HG03460 (cell line): ENCODE measurements around the gene PLLP.
"Not testable (repeated sequence)": the region's sequence is repeated elsewhere in the genome, so short reads cannot be mapped to it uniquely, and the experiment has no call there.

ENCODE experiments used
- ATAC-seq: cut with Tn5 transposase; IDR thresholded peaks from one replicate; pipeline ENCODE4 v1.9.1; 2021; ENCODE audit not compliant: unreplicated experiment

The PLLP gene

DNA sequence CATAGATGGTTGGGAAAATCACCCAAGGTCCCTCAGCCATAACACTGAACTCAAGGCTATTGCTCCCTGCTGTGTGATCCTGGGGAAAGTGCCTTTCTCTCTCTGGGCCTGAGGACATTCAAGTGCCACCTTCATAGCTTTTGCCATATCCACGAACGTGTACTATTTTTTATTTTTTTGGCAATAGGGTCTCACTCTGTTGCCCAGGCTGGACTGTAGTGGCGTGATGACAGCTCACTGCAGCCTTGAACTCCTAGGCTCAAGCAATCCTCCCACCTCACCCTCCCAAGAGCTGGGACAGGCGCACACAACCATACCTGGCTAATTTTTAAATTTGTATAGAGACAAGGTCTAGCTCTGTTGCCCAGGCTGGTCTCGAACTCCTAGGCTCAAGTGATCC, 10.6 kb downstream of the PLLP start:
- no peak for ATAC-seq

DNA sequence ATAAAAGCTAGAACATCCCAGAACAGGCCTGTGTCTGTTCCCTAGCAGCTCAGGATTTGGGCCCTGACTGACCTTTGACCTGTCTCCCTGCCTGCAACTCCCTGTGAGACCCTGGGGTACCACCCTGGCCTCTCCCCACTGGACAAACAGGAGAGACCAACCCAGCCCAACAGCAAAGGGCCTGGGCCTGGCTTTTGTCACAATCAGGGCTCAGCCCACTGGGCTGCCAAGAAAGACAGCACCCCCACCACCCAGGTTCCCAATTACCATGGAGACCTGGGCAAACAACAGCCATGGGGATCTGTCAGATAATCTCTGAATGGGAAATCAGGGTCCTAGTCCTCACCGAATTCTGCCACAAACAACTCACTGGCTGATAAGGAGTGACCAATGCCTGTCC, 11.1 kb downstream of the PLLP start:
- ATAC-seq = no peak

DNA sequence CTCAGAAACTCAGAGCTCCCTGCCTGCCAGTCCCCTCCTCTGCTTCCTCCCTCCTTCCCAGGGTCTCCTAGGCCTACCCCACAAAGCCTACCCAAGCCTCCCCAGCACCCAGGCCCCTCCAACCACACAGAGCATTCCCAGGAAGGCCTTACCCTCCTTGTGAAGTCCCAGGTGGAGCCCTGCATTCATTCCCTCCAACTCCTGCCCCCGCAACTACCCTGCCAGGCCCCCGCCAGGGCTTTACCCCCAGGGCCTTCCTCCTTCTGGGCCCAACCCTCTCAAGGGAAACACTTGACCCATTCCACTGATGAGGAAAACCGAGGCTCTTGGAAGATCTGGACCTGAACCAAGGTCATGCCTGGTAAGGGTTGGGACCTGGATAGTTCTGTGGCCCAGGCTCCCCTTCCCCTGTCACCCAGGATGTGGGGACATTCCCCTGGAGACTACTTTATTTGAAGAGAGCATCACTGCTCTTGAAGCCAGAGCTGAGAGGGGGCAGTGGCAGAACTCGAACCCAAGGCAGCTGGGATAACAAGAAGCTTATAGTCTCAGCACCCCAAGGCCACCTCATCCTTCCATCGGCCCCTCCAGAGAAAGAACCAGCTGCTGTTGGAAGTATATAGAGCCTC, 12.5 kb downstream of the PLLP start:
- no peak for ATAC-seq

DNA sequence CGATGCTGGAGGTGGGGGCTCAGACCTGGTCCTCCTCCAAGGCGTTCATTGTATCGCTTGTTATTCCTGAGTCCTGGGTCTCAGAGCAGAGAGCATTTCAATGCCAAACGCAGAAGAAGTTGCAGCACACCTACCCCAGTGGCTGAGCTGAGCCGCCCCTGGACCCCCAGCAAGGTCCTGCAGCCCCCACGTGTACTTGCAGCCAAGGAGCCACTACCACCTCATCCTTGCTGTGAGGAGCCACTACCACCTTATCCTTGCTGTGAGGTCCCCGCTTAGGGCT, 13.5 kb downstream of the PLLP start:
- ATAC-seq = no peak

DNA sequence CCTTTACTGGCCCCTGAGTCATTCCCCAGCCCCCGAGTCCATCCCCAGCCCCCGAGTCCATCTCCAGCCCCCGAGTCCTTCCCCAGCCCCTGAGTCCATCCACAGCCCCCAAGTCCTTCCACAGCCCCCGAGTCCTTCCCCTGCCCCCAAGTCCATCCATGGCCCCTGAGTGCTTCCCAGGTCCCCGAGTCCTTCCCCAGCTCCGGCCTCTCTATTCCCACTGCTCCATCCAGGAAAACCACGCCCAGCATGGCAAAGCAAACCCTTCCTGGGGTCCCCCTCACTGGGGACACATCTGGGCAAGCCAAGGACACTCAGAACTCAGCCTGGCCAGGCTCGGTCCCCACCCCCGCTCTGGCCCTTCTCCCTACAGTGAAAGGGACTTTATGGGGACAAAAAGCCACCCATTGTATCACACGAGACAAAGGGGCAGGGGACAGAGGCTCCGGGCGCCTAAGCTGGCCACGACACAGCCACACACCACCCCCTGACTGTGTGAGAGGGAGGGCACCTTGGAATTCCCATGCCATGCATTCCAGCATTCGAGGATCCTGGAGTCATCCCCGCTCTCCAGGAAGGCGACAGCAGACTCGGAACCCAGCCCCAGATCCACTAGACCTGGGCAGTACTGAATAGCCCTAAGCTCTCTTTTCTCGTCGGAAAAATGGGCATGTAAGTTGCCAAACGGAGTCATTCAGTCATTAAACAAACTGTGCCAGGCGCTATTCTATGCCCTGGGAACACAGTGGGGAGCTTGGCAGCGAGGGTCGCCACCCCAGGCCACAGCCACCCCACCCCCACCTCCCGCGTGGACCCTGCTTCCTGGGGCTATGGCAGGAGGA, 14.0 kb downstream of the PLLP start:
- no peak for ATAC-seq

DNA sequence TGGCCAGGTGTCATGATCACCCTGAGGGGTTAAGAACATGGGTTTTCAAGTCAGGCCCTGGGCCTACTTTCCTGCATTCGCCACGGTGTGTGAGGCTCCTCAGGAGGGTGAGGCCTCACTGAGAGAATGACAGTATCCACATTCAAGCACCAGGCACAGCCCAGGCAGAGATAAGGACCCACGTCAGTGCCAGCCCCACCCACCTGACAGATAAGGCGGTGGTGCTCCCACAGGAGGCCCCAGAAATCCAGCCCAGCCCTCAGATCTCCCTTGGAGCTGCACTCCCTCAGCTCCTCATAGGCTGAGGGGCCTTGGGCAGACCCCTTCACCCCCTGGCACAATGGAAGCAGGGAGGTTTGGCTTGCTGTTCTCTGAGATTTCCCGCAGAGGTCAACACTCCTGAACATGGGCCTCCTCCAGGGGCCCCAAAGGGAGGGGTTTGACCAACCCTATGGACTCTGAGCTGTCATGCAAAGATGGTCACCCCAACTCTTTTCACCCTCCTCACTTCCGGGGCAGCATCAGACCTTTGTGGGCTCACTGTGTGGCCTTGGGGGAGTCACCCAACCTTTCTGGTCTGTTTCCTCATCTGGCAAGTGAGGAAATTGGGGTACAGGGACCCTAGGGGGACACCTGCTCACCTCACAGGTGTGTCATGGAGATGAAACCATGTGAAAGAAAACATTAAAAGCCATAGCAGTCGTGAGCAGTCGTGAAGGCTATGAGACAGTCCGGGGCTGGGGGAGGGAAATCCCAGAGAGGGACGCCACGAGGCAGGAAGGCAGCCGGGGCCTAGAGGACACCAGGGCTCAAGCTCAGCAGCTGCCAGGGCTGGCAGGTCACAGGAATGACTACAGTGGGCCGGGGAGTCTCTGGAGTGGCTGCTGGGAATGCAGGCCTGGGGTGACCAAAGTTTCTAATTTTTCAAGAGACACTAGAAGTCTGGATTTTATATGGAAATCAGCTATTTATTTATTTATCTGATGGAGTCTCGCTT, 15.4 kb downstream of the PLLP start:
- ATAC-seq = no peak

DNA sequence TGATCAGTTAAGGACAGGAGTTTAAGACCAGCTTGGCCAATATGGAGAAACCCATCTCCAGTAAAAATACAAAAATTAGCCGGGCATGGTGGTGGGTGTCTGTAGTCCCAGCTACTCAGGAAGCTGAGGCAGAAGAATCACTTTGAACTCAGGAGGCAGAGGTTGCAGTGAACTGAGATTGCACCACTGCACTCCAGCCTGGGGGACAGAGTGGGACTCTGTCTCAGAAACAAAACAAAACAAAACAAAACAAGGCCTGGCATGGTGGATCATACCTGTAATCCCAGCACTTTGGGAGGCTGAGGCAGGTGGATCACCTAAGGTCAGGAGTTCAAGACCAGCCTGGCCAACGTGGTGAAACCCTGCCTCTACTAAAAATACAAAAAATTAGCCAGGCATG, 17.1 kb downstream of the PLLP start:
- not testable (repeated sequence) for ATAC-seq

DNA sequence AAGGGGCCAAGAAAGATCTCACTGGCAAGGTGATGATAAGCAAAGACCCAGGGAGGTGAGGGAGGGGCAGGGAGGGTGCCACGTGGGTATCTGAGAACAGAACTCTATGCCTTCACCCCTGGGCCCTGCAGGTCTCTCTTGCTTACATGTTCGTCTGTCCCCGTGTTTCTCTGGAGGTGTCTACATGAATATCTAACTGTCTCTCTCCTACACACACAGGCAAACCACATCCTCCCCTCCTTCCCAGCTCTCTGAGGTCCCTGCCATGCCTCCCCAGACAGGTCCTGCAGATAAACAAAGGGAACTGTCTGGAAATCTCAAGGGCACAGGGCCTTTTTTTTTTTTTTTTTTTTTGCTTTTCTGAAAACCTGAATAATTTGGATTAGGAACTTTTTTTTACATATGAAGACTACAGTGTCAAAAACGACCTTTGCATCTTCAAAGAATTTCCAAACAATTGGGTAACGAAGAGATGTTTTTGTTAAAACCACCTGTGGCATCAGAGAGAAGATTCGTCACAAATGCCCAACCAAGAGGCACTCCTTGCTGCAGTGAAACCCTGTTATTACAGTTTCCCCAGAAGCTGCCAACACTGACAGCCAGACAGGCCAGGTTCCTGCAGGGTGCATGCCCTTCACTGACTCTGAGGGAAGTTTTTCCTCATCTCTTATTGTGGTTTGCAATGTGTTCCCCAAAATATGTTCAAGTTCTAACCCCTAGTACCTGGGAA, 17.8 kb downstream of the PLLP start:
- ATAC-seq = no peak

DNA sequence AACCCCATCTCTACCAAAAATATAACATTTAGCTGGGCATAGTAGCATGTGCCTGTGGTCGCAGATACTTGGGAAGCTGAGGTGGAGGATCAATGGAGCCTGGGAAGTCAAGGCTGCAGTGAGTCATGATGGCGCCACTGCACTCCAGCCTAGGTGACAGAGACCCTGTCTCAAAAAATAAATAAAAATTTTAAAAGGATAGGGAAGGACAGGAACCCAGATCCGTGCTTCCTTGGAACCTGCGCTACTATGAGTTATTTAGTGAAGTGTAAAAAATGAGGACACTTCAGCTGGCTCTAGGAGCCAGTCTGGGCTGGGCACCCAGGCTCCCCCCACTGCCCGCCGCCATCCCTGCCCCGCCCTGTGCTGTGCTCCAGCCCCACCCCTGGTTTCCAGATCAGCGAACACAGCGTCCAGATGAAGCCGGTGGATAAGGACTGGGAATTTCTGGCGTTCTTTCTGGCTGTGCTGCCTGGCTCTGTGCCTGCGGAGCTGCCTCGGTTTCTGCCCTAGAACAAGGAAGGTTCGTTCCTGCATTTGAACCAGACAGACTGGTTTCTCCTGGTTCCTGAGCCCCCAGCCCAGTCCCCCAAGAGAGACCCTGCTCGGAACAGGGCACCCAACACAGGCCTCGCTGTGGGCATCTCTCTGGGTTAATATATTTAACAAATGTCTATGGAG, 18.5 kb downstream of the PLLP start:
- no peak for ATAC-seq

DNA sequence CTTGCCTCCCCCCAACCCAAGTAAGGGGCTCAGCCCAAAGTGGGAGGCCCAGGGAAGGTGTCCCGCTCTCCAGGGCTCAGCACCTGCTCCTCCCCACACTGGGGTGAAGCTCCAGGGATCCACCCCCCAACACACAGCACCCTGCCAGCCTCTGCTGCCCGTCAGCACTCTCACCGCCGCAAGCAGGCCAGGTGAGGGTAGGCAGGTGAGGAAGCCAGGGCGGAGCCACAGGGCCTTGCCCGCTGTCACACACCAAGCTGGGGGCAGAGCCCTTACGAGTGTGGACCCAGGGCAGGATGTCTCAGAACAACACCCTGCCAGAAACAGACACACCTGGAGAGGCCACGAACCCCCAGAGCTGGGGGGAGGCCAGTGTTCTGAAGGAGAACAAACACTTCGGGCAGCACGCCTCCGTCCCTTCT, 19.5 kb downstream of the PLLP start:
- ATAC-seq = no peak

DNA sequence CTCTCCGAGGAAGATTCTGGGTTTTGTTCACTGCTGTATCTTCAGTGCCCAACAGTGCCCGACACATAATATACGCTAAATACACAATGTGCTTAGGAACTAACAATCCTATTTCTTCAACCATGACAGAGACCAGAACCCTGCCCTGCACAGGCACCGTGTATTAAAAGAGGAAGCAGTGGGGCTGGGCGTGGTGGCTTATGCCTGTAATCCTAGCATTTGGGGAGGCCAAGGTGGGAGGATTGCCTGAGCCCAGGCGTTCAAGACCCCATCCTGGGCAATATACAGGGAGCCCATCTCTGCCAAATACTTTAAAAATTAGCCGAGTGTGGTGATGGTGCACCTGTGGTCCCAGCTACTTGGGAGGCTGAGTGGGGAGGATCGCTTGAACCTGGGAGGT, 20.1 kb downstream of the PLLP start:
- ATAC-seq = no peak

DNA sequence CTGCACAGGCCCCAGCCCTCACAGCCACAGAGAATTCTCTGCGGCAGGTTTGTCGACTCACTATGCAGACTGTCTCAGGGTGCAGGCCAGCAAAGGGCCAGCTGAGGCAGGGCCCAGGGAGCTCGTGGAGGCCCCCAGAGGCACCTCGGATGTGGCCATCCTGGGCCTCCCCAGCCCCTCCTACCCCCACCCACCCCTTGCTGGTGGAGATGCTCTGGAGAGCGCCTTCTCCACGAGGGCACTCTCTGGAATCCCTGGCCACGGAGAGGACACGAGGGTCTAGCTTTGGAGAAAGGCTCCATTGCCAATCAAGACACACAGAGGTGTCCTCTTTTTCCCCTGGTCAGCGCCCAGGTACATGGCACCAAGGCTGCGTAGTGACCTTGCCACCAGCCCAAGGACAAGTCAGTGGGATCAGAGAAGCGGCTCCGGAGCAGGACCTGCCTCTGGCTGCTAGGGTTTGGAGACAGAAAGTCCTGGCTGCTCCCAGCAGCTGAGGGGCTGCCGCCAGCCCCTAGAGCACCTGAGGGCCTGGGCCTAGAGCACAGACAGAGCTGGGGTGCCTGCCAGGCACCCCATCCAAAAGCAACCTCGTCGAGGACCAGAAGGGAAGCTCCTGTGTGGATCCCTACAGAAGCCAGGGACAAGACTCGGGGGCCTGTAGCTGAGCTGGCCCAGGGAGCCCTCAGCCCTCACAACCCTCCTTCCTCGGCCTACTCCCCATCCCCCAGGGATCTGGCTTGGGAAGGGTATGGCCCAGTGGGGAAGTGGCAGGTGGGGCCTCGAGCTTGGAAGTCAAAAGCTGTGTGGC, 20.7 kb downstream of the PLLP start:
- no peak for ATAC-seq

DNA sequence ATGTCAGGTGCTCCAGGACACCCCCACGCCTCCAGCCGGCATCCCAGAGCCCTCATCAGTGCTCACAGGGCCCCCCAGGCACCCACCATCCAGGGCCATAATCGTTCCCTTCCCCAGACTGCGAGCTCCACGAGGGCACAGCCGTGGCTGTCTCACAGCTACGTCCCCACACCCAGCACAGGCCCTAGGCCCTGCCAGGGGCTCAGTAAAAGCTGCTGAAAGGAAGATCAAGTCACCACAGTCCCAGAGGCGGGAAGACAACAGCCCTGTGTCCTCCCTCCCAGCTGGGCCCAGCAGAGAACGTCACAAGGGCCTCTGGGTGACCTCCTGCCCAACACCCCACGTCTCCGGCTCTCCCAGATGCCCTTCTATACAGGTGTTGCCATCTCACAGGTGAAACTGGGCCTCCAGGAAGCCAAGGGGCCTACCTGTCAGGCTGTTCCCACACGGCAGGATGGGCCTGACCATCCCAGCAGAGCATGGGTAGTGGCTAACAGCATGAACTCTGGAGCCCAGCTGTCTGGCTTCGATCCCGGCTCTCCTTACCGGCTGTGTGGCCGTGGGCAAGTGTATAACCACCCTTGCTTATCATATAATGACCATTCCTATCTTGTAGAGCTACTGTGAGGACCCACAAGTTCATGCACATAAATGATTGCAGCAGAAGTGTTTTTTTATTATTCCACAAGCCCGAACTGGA, 21.5 kb downstream of the PLLP start:
- ATAC-seq = no peak

DNA sequence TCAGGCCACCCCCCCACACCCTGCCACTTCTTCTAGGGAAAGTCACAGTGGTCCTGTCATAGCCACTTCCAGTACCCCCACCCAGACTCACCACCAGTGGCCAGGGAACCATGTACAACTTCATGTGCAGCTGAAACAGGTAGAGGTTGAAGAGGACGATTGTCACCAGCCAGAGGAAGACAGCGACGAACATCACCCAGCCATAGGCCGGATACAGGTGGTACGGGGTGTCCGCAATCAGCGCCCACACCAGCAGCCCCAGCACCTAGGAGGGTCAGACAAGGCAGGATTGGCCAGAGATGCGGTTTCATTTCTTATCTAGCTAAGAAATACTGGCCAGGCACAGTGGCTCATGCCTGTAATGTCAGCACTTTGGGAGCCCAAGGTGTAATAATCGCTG, 22.7 kb downstream of the PLLP start:
- no peak for ATAC-seq

DNA sequence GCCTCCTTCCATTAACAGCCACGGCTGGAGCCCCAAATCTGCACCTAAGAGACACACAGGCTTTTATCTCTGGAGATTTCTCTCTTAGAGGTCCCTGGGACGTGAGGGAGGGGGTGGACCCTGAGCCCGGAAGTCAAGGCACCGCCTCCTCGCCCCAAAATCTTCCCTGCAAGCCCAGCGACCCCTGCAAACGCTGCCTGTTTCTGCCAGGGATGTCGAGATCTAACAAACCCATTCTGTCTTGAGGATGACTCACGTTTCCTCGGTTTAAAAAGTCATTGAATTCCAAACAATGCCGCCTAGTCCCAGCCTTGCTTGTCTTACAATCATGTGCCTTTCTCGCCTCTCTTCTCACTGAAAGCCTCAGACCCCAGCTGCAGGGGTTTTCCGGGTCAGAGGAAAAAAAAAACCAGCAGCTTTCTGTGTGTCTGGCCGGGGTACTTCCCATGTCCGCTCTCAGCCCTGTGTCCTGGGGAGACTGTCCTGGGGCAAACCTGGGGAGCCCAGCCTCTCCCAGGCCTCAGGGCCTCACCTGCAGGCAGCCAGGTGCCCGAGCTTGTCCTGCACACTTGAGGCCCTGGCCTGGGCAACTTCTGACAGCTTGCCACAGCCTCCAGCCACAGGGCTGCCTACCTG, 24.1 kb downstream of the PLLP start:
- no peak for ATAC-seq

DNA sequence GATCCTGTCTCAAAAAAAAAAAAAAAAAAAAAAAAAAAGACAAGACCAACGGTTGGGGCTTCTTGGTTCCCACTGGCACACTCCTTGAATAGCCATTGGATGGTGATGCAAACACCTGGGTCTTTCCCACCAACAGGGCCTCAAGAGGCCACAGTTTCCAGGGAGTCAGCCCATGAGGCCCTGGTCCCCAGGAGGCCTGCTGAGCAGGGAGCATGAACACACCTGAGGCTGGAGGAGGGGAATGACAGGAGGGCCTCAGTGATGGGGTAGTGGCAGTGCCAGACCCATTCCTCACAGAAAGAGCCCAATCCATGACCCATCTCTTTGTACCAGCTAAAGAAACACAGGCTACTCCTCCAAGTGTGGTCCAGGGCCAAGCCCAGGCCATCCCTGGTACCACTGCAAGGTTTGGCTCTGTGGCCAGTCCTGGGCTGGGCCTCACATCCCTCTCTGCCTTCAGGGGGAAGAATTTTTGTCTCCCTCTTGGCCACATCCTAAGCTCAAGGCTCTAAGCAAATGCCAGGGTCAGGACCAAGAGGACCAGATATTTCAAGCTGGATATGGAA, 25.5 kb downstream of the PLLP start:
- no peak for ATAC-seq

DNA sequence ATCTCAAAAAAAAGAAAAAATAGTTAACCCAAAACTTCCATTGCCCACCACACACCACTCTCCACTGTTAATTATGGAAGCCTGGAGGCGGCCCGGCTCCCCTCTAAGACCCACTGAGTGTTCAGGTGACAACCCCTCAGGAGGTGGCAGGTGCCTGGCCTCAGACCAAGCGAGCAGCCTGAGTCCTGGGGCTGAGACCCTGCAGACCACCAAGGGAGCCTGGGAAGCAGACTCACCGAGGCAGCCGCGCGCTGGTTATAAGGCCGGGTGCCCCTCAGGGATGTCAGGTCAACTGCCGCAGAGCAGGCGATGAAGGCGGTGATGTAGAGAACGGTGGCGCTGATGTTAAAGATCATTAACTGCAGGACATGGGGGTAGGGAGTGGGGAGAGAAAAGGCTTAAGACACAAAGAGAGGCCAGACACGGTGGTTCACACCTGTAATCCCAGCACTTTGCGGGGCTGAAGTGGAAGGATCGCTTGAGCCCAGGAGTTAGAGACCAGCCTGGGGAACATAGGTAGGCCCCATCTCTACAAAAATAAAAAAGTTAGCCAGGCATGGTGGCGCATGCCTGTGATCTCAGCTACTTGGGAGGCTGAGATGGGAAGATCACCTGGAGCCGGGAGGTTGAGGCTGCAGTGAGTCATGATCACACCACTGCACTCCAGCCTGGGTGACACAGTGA, 26.1 kb downstream of the PLLP start:
- no peak for ATAC-seq
